ENCODE measurements around the gene OVCH1.

Gene OVCH1

GRCh38 chr12:29497588-29497987 is at the start of gene OVCH1:
Gene OVCH1 (minus strand): TSS chr12:29497686. CDS start chr12:29497686, 0 bp downstream.
- no peak for DNase-seq

DNA sequence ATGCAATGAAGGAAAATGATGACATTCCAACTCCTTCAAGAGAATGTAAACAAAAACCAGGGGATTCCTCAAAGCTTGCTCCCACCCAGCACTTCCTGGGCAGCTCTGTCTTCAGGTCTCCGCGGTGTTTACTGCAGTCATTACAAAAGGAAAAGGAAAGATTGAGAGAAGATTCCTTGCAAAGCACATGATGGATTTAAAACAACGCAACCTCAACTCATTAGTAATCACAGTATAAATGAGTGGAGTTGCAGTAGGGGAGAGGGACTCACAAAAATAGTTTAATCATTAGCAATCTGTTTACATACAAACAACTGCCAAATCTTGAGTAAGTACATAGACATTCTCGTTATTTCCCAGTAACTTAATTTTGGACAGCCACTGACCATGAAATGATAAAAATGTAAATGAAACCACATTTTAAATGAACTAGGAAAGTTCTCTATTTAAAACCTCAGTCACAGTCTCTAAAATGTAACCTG is 49.7 kb upstream of the OVCH1 start:
- DNase-seq, result no peak

DNA sequence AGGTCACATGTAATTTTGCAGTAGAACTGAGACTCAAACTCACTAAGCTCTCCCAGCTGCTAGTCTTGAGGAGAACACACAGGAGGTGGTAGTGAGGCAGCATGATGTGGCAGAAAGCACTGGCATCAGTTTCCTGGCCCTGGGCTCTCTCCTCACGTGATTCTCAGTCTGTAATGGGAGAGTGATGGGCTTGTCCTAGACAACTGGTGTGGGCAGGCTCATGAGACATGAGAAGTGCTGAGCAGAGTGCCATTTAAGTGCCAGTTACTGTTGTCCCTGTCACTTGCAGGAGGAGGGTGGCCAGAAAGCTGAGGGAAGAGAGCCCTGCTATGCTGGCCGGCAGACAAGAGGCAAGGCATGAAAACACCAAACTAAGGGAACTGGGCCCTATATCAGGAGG is 48.5 kb upstream of the OVCH1 start:
- DNase-seq, result no peak

- DNase-seq, result no peak
Observed at GRCh38 chr12:29545102-29545467, 47.6 kb upstream of the OVCH1 start.

- DNase-seq, result no peak
Observed at GRCh38 chr12:29544428-29545101, 47.1 kb upstream of the OVCH1 start.

GRCh38 chr12:29543036-29543435 is 45.5 kb upstream of the OVCH1 start:
- no peak for DNase-seq

- DNase-seq, result no peak
Observed at GRCh38 chr12:29537298-29537697, 39.8 kb upstream of the OVCH1 start.

- no peak for DNase-seq
Observed at GRCh38 chr12:29534935-29535334, 37.4 kb upstream of the OVCH1 start.

GRCh38 chr12:29533815-29534489 is 36.5 kb upstream of the OVCH1 start:
- DNase-seq, result no peak

- no peak for DNase-seq
Observed at GRCh38 chr12:29531471-29531870, 34.0 kb upstream of the OVCH1 start.

DNA sequence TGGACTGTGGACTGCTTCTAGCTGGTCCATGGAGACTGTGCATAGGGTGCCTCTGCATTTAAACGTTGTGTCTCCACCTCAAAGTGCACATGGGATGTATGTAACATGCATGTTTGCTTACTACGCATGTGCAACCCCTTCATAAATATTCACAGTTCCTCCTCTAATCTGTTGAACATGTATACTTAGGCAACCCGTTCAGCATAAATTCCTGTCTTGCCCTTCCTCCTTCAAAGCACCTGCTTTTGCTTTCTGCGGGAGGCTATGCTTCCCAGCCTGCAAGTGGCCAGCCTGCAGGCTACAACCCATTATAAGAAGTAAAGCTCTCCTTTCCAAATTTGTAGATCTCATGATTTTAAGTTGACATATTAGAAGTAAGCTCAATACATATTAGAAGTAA is 33.0 kb upstream of the OVCH1 start:
- DNase-seq, result no peak

GRCh38 chr12:29528161-29528560 is 30.7 kb upstream of the OVCH1 start:
- DNase-seq, result no peak

DNA sequence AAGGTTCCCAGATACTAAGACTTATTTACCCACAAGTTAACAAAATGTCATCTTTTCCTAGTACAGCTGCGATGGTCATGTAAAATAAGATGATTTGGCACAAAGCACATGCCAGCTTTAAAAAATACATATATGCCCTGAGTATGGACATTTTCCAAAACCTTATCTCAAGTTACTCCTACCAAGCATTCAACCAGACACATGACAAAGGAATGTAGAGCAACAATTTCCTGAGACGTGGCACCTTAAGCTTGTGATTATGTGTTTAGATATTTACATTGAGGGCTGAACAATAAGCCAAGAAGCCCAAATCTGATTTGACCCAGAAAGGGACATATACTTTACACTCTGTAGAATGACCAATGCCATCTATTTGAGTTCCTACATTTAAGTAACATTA is 24.5 kb upstream of the OVCH1 start:
- no peak for DNase-seq

- DNase-seq, result peak; percentile 40
Observed at GRCh38 chr12:29519585-29520182, 22.2 kb upstream of the OVCH1 start.

GRCh38 chr12:29518407-29518806 is 20.9 kb upstream of the OVCH1 start:
- DNase-seq, result no peak

DNA sequence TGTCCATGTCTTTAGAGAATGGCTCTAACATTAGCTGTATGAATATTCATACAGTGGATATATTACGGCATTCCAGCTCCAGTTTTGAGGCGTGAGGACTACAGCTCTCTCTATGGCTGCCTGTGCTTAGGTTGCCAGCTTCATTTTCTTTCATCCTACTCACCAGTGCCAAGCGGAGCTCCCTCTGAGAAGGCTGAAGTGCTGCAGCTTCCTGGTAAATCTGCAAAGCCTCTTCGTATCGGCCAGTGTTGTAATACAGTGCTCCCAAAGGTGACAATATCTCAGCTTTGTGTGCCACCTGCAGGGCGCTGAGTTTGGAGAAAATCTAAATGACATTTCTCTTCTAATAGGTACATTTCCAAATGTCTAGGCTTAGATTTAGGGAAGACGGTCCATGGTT is 19.8 kb upstream of the OVCH1 start:
- DNase-seq, result no peak

DNA sequence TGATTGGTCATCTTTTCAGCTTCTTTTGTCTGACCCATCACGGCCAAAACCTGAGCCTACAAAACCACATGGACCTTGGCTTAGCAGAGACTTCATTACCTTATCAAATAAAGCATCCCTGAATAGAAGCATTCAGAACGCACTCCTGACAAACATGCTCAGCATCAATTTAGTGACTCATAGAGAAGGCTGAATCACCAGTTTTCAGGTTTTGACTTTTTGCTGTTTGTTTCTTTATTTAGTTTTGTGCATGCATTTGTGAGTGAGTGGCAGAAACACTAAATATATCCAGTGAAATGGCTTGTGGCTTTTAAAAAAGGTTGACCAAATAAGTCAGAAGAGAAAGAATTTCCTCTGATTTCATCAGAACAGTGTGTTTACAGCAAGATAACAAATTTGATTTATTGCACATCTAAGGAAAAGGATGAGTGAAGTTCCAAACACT is 19.0 kb upstream of the OVCH1 start:
- no peak for DNase-seq

GRCh38 chr12:29510591-29511185 is 13.2 kb upstream of the OVCH1 start:
- no peak for DNase-seq

- no peak for DNase-seq
Observed at GRCh38 chr12:29509503-29509902, 12.0 kb upstream of the OVCH1 start.

- DNase-seq, result no peak
Observed at GRCh38 chr12:29508949-29509348, 11.5 kb upstream of the OVCH1 start.

DNA sequence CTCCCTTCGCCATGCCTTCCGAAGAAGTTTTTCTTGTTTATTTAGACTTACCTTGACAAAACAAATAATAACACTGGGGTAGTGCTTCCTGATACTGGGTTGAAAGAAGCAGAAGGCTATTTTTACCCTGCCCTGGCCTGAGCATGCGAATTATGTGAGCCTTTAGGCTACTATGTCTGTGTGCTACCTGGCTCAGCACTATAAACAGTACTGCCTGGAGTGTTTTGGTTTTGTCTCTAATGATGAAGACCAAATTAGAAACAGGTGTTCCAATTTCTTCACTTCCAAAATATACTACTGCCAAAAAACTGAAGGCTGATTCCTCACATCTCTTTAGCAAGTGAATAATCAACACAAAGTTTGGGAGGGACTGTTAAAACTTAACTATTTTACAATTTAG is 7.6 kb upstream of the OVCH1 start:
- no peak for DNase-seq

DNA sequence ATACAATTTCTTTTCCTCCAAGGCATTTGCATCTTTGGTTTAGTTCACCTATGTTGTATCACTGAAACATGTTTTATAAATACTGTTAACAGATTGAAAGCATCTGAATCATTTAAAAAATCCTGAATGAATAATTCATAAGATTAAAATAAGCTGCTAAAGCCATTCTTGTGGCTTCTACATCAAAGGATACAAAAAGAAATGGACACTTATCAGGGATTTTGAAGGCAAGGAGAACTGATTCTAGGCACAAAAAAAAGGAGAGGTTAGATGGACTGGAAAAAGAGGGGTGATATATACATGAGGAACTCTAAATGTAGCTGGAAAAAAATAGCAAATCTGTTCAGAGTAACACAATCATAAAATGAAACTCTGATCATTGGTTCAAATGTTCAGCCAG is 5.8 kb upstream of the OVCH1 start:
- no peak for DNase-seq

- no peak for DNase-seq
Observed at GRCh38 chr12:29499235-29499634, 1.7 kb upstream of the OVCH1 start.

DNA sequence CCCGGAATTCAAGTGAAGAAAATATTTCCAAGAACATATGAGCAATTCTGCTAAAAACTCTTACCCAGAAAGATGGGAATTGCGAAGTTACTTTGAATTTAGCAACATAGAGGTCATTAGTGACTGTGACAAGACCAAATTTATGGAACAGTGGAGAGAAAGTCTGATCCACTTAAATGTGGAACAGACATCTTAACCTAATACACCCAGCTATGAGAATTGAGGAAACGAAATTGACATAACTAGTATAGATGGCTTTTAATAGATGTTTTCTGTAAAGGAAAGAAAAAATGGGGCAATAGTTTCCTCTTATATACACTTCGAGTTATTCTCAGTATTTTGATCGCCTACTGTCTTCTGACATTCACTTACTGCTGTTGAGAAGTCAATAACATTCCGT is 4.6 kb downstream of the OVCH1 start:
- DNase-seq, result no peak
